NCI-H2171 (cell line): ENCODE results near the gene CDKN2B-AS1.

ENCODE experiments used
- DNase-seq: peaks from one replicate; lab custom pipeline; 2025; lab: John Stamatoyannopoulos, UW

Gene CDKN2B-AS1

GRCh38 chr9:21982861-21983560 lies 11.6 kb upstream of the CDKN2B-AS1 start:
- DNase-seq = no peak

GRCh38 chr9:21983561-21983935 lies 11.0 kb upstream of the CDKN2B-AS1 start:
- DNase-seq = no peak

GRCh38 chr9:21984101-21984500 lies 10.5 kb upstream of the CDKN2B-AS1 start:
- no peak for DNase-seq

- no peak for DNase-seq
Observed at GRCh38 chr9:21985964-21986667, 8.5 kb upstream of the CDKN2B-AS1 start.

GRCh38 chr9:21988056-21988990 lies 6.3 kb upstream of the CDKN2B-AS1 start:
- DNase-seq = no peak

GRCh38 chr9:21989440-21990189 lies 5.0 kb upstream of the CDKN2B-AS1 start:
- no peak for DNase-seq

- DNase-seq = no peak
Observed at GRCh38 chr9:21991072-21991959, 3.3 kb upstream of the CDKN2B-AS1 start.

GRCh38 chr9:21993007-21993406 lies 1.6 kb upstream of the CDKN2B-AS1 start:
- no peak for DNase-seq

GRCh38 chr9:21993893-21994555 lies 567 bp upstream of the CDKN2B-AS1 start, which contains the start of gene CDKN2A:
TSS of gene CDKN2A (minus strand) at chr9:21994392.
- DNase-seq = no peak

GRCh38 chr9:21995006-21995665 lies 545 bp downstream of the CDKN2B-AS1 start:
- peak; percentile 46 for DNase-seq

- DNase-seq = no peak
Observed at GRCh38 chr9:21995666-21996398, 1.2 kb downstream of the CDKN2B-AS1 start.

- DNase-seq = no peak
Observed at GRCh38 chr9:21996438-21996837, 1.8 kb downstream of the CDKN2B-AS1 start.

- no peak for DNase-seq
Observed at GRCh38 chr9:21996858-21997257, 2.3 kb downstream of the CDKN2B-AS1 start.

- no peak for DNase-seq
Observed at GRCh38 chr9:21997480-21997879, 2.9 kb downstream of the CDKN2B-AS1 start.

GRCh38 chr9:21998026-21998425 lies 3.4 kb downstream of the CDKN2B-AS1 start:
- DNase-seq = no peak

GRCh38 chr9:22002038-22002437 lies 7.4 kb downstream of the CDKN2B-AS1 start:
- DNase-seq = no peak

- DNase-seq = no peak
Observed at GRCh38 chr9:22005021-22005701, 10.6 kb downstream of the CDKN2B-AS1 start.
